ENCODE results near the gene HTR6. TPM values are rescaled to one million over a fixed set of nuclear protein-coding genes. Genes with fewer than 3 reads are reported as not detected.
"Not testable (repeated sequence)": the region's sequence is repeated elsewhere in the genome, so short reads cannot be mapped to it uniquely, and the experiment has no call there.

HTR6 gene
- total and polyA plus RNA-seq, 2 experiments from 2014 or later, result not detected

- Histone ChIP-seq H3K4me3 (no peak overlapping the region), H3K79me2 (ENCODE audit: insufficient read depth) (no peaks in the 10 kb centered on the region), H3K4me1 (ENCODE audit: insufficient read depth) (no peaks in the 10 kb centered on the region), H4K20me1 (ENCODE audit: insufficient read depth) (no peaks in the 10 kb centered on the region), H3K27ac (no peak overlapping the region), H3K4me2 (ENCODE audit: unreplicated experiment) (no peak overlapping the region), H3F3A (ENCODE audit: insufficient read depth) (no peaks in the 10 kb centered on the region), H3K9ac (no peak overlapping the region), H3K9me2 (ENCODE audit: insufficient read depth) (no peaks in the 10 kb centered on the region), H2AFZ (no peak overlapping the region), H3K27me3 (replicated peaks; ENCODE audit: insufficient read depth) (no peaks in the 10 kb centered on the region), H3K9me3 (ENCODE audit: low read depth) (no peaks in the 10 kb centered on the region), H3K36me3 (ENCODE audit: low read depth) (peaks cover 6% of the 10 kb centered on the region; the same call in 1 of the 2 replicates)
- in situ Hi-C loops (cut with MboI), result loop anchor here (5.0 kb wide), 1 partner anchor 51 kb away; no protein-coding TSS in a partner anchor
- no peak for DNase-seq
- WGBS, 2 experiments (ENCODE audit: low coverage in 1 of 2, low lambda C conversion rate in 2 of 2, missing lambda C conversion rate in 2 of 2), result 47 to 66% methylated on average over 2 of the region's 2 CpGs
- TF ChIP-seq EZH2 (IDR thresholded peaks at IDR 0.05; ENCODE audit: insufficient read depth, poor library complexity, severe bottlenecking) (no peak), EZH2phosphoT487 (IDR thresholded peaks at IDR 0.05; ENCODE audit: insufficient read depth, low read depth) (no peak)
Measured at GRCh38 chr1:19633106-19633505, 31.6 kb upstream of the HTR6 start.

GRCh38 chr1:19635064-19635463 is 29.6 kb upstream of the HTR6 start:
- H2AFZ ChIP-seq; H3K27ac ChIP-seq; H3F3A ChIP-seq (ENCODE audit: insufficient read depth); H3K9me2 ChIP-seq (ENCODE audit: insufficient read depth); H3K4me1 ChIP-seq (ENCODE audit: insufficient read depth); H4K20me1 ChIP-seq (ENCODE audit: insufficient read depth); DNase-seq; H3K9me3 ChIP-seq (ENCODE audit: low read depth); in situ Hi-C loops (cut with MboI); H3K4me3 ChIP-seq; H3K9ac ChIP-seq; H3K36me3 ChIP-seq (ENCODE audit: low read depth); H3K4me2 ChIP-seq (ENCODE audit: unreplicated experiment); H3K27me3 ChIP-seq (replicated peaks; ENCODE audit: insufficient read depth); H3K79me2 ChIP-seq (ENCODE audit: insufficient read depth): not testable (repeated sequence)
- 92 to 95% methylated on average over 9 of the region's 9 CpGs for whole genome bisulfite sequencing, 2 experiments (ENCODE audit: low coverage in 1 of 2, low lambda C conversion rate in 2 of 2, missing lambda C conversion rate in 2 of 2)

GRCh38 chr1:19635646-19636045 is 29.0 kb upstream of the HTR6 start:
- Histone ChIP-seq H4K20me1 (ENCODE audit: insufficient read depth) (no peaks in the 10 kb centered on the region), H3K9me3 (ENCODE audit: low read depth) (no peaks in the 10 kb centered on the region), H2AFZ (no peak overlapping the region), H3K4me2 (ENCODE audit: unreplicated experiment) (no peak overlapping the region), H3K9me2 (ENCODE audit: insufficient read depth) (no peaks in the 10 kb centered on the region), H3K4me1 (ENCODE audit: insufficient read depth) (no peaks in the 10 kb centered on the region; the same call in 1 of the 2 replicates), H3F3A (ENCODE audit: insufficient read depth) (no peaks in the 10 kb centered on the region), H3K79me2 (ENCODE audit: insufficient read depth) (no peaks in the 10 kb centered on the region), H3K36me3 (ENCODE audit: low read depth) (no peaks in the 10 kb centered on the region), H3K4me3 (no peak overlapping the region), H3K27ac (no peak overlapping the region), H3K27me3 (replicated peaks; ENCODE audit: insufficient read depth) (no peaks in the 10 kb centered on the region), H3K9ac (no peak overlapping the region)
- no peak for TF ChIP-seq EZH2 (IDR thresholded peaks at IDR 0.05; ENCODE audit: insufficient read depth, poor library complexity, severe bottlenecking)
- in situ Hi-C loops (cut with MboI), result no loop called here
- peak; percentile 47 for DNase-seq
- WGBS, 2 experiments (ENCODE audit: low coverage in 1 of 2, low lambda C conversion rate in 2 of 2, missing lambda C conversion rate in 2 of 2), result 77 to 86% methylated on average over 4 of the region's 4 CpGs

- Histone ChIP-seq H4K20me1 (ENCODE audit: insufficient read depth) (no peaks in the 10 kb centered on the region), H3F3A (ENCODE audit: insufficient read depth) (no peaks in the 10 kb centered on the region), H3K27ac (no peak overlapping the region), H3K4me2 (ENCODE audit: unreplicated experiment) (no peak overlapping the region), H3K4me3 (no peak overlapping the region), H3K79me2 (ENCODE audit: insufficient read depth) (no peaks in the 10 kb centered on the region), H3K9me3 (ENCODE audit: low read depth) (no peaks in the 10 kb centered on the region), H3K4me1 (ENCODE audit: insufficient read depth) (no peaks in the 10 kb centered on the region; the same call in 1 of the 2 replicates), H3K36me3 (ENCODE audit: low read depth) (no peaks in the 10 kb centered on the region), H2AFZ (no peak overlapping the region), H3K9ac (no peak overlapping the region), H3K27me3 (replicated peaks; ENCODE audit: insufficient read depth) (no peaks in the 10 kb centered on the region), H3K9me2 (ENCODE audit: insufficient read depth) (no peaks in the 10 kb centered on the region)
- in situ Hi-C loops (cut with MboI), result no loop called here
- TF ChIP-seq EZH2 (IDR thresholded peaks at IDR 0.05; ENCODE audit: insufficient read depth, poor library complexity, severe bottlenecking) (no peak), EZH2phosphoT487 (IDR thresholded peaks at IDR 0.05; ENCODE audit: insufficient read depth, low read depth) (no peak)
- WGBS, 2 experiments (ENCODE audit: low coverage in 1 of 2, low lambda C conversion rate in 2 of 2, missing lambda C conversion rate in 2 of 2), result 79 to 84% methylated on average over 5 of the region's 5 CpGs
- DNase-seq, result no peak
Measured at GRCh38 chr1:19636065-19636464, 28.6 kb upstream of the HTR6 start.

- H3K9me3 ChIP-seq (ENCODE audit: low read depth); H3K9ac ChIP-seq; H3K36me3 ChIP-seq (ENCODE audit: low read depth); H3K4me1 ChIP-seq (ENCODE audit: insufficient read depth); H3F3A ChIP-seq (ENCODE audit: insufficient read depth); DNase-seq; H3K27ac ChIP-seq; H4K20me1 ChIP-seq (ENCODE audit: insufficient read depth); H3K79me2 ChIP-seq (ENCODE audit: insufficient read depth); H3K9me2 ChIP-seq (ENCODE audit: insufficient read depth); H3K27me3 ChIP-seq (replicated peaks; ENCODE audit: insufficient read depth); H2AFZ ChIP-seq; in situ Hi-C loops (cut with MboI); H3K4me2 ChIP-seq (ENCODE audit: unreplicated experiment); H3K4me3 ChIP-seq: not testable (repeated sequence)
- WGBS, 2 experiments (ENCODE audit: low coverage in 1 of 2, low lambda C conversion rate in 2 of 2, missing lambda C conversion rate in 2 of 2), result 84 to 87% methylated on average over 10 of the region's 10 CpGs
Measured at GRCh38 chr1:19636749-19637148, 27.9 kb upstream of the HTR6 start.
